ENCODE results near the gene CLPSL1.

CLPSL1 gene

DNA sequence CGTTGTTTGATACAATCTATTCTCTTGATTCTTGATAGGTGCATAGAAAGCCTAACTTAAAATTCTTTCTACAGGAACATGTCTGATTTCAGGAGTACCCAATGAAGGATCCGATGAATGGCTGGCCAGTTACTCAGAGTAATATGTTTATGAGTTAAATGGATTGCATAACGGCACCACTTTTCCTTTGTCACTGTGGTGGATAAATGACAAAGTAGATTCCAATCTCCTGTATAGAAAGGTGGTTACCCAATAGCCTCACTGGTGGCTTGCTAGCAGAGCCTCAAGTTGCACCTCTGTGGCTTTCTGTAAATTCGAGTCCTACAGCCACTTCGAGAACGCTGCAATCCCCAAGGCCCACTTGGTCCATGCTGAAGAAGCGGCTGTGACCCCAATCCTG lies 52.7 kb downstream of the CLPSL1 start:
- H3K36me3 ChIP-seq (ENCODE audit: control insufficient read depth, insufficient read depth, low read length, severe bottlenecking), result peaks cover 24% of the 10 kb centered on the region
- H3K4me3 ChIP-seq (ENCODE audit: low read length), result no peak overlapping the region
- H3K9ac ChIP-seq (ENCODE audit: low read length), result no peak overlapping the region
- DNase-seq (ENCODE audit: low read depth), result peak; percentile 17
- no peaks in the 10 kb centered on the region for H3K27me3 ChIP-seq (replicated peaks; ENCODE audit: control insufficient read depth, insufficient read depth, low read length)
- no peaks in the 10 kb centered on the region for H3K4me1 ChIP-seq (ENCODE audit: control insufficient read depth, insufficient read depth, low read length)
- no peaks in the 10 kb centered on the region for H3K9me3 ChIP-seq (ENCODE audit: control insufficient read depth, low read length)
